ENCODE data around the gene SIAH1.
"Not testable (repeated sequence)": the region's sequence is repeated elsewhere in the genome, so short reads cannot be mapped to it uniquely, and the experiment has no call there.

Gene SIAH1

GRCh38 chr16:48405153-48405552, 19.9 kb upstream of the SIAH1 start:
- H4K91ac ChIP-seq (ENCODE audit: low read length), result no peak overlapping the region
- DNase-seq, result no peak
- H3K4ac ChIP-seq (ENCODE audit: low read depth in 1 of 2, low read length in 2 of 2), result no peak overlapping the region
- no peak overlapping the region for H3K4me2 ChIP-seq (ENCODE audit: low read length, poor library complexity, severe bottlenecking)
- H3K4me3 ChIP-seq (ENCODE audit: insufficient read depth in 1 of 2, low read depth in 1 of 2, low read length in 2 of 2), result no peak overlapping the region
- H3K27me3 ChIP-seq (ENCODE audit: control insufficient read depth in 1 of 2, insufficient read depth in 1 of 2, low read length in 2 of 2), result no peaks in the 10 kb centered on the region
- no peak overlapping the region for H2BK5ac ChIP-seq (ENCODE audit: low read depth, low read length, poor library complexity, severe bottlenecking)
- H3K23ac ChIP-seq (ENCODE audit: low read length in 2 of 2), result no peak overlapping the region
- H3K27ac ChIP-seq (ENCODE audit: low read length, poor library complexity, severe bottlenecking), result no peak overlapping the region
- H3K4me1 ChIP-seq (ENCODE audit: control insufficient read depth, insufficient read depth, low read depth, low read length), result peaks cover 8% of the 10 kb centered on the region
- no peak overlapping the region for H2BK12ac ChIP-seq (ENCODE audit: low read length in 2 of 2)
- H2BK120ac ChIP-seq (ENCODE audit: low read depth, low read length), result no peak overlapping the region
- H3K18ac ChIP-seq (ENCODE audit: low read depth in 1 of 2, low read length in 2 of 2), result no peak overlapping the region
- H3K9me3 ChIP-seq (ENCODE audit: control insufficient read depth, low read length), result no peaks in the 10 kb centered on the region
- H2BK15ac ChIP-seq (ENCODE audit: low read depth, poor library complexity, severe bottlenecking), result no peak overlapping the region
- no peak overlapping the region for H4K8ac ChIP-seq (ENCODE audit: low read length)
- H3K14ac ChIP-seq (ENCODE audit: low read length in 2 of 2), result no peak overlapping the region
- no peaks in the 10 kb centered on the region for H3K36me3 ChIP-seq (ENCODE audit: control insufficient read depth in 1 of 2, insufficient read depth in 2 of 2, low read depth in 1 of 2, low read length in 2 of 2)
- H3K9ac ChIP-seq (ENCODE audit: low read length), result no peak overlapping the region
- no peak overlapping the region for H2AK5ac ChIP-seq (ENCODE audit: low read length, severe bottlenecking)
- WGBS, result no CpG with 5 or more reads among the region's 1 CpG
- no peak overlapping the region for H2AFZ ChIP-seq (ENCODE audit: low read depth, low read length)
- no peaks in the 10 kb centered on the region for H3K79me1 ChIP-seq (replicated peaks; ENCODE audit: low read length, poor library complexity, severe bottlenecking)

DNA sequence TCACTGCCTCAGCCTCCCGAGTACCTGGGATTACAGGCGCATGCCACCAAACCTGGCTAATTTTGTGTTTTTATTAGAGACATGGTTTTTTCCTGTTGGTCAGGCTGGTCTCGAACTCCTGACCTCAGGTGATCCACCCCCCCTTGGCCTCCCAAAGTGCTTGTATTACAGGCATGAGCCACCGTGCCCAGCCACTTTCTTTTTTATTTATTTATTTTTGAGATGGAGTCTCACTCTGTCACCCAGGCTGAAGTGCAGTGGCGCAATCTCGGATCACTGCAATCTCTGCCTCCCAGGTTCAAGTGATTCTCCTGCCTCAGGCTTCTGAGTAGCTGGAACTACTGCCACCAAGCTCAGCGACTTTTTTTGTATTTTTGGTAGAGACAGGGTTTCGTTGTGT, 17.3 kb upstream of the SIAH1 start:
- H3K9me3 ChIP-seq (ENCODE audit: control insufficient read depth, low read length); H4K8ac ChIP-seq (ENCODE audit: low read length); H3K4me2 ChIP-seq (ENCODE audit: low read length, poor library complexity, severe bottlenecking); H3K23ac ChIP-seq (ENCODE audit: low read length in 2 of 2); H3K4me3 ChIP-seq (ENCODE audit: insufficient read depth in 1 of 2, low read depth in 1 of 2, low read length in 2 of 2); H4K91ac ChIP-seq (ENCODE audit: low read length); DNase-seq; H3K79me1 ChIP-seq (replicated peaks; ENCODE audit: low read length, poor library complexity, severe bottlenecking); H2BK5ac ChIP-seq (ENCODE audit: low read depth, low read length, poor library complexity, severe bottlenecking); H3K36me3 ChIP-seq (ENCODE audit: control insufficient read depth in 1 of 2, insufficient read depth in 2 of 2, low read depth in 1 of 2, low read length in 2 of 2); H3K14ac ChIP-seq (ENCODE audit: low read length in 2 of 2); H2BK12ac ChIP-seq (ENCODE audit: low read length in 2 of 2); H3K27ac ChIP-seq (ENCODE audit: low read length, poor library complexity, severe bottlenecking); H3K18ac ChIP-seq (ENCODE audit: low read depth in 1 of 2, low read length in 2 of 2); H3K4me1 ChIP-seq (ENCODE audit: control insufficient read depth, insufficient read depth, low read depth, low read length); H3K4ac ChIP-seq (ENCODE audit: low read depth in 1 of 2, low read length in 2 of 2); H2AFZ ChIP-seq (ENCODE audit: low read depth, low read length); H3K9ac ChIP-seq (ENCODE audit: low read length); H2BK15ac ChIP-seq (ENCODE audit: low read depth, poor library complexity, severe bottlenecking); H3K27me3 ChIP-seq (ENCODE audit: control insufficient read depth in 1 of 2, insufficient read depth in 1 of 2, low read length in 2 of 2); H2BK120ac ChIP-seq (ENCODE audit: low read depth, low read length); H2AK5ac ChIP-seq (ENCODE audit: low read length, severe bottlenecking): not testable (repeated sequence)
- 91% methylated on average over 8 of the region's 8 CpGs for WGBS

- WGBS, result 88% methylated on average over 3 of the region's 3 CpGs
- no peak overlapping the region for H2BK5ac ChIP-seq (ENCODE audit: low read depth, low read length, poor library complexity, severe bottlenecking)
- no peaks in the 10 kb centered on the region for H3K36me3 ChIP-seq (ENCODE audit: control insufficient read depth in 1 of 2, insufficient read depth in 2 of 2, low read depth in 1 of 2, low read length in 2 of 2)
- no peak overlapping the region for H4K8ac ChIP-seq (ENCODE audit: low read length)
- H3K4me3 ChIP-seq (ENCODE audit: insufficient read depth in 1 of 2, low read depth in 1 of 2, low read length in 2 of 2), result no peak overlapping the region
- no peaks in the 10 kb centered on the region for H3K79me1 ChIP-seq (replicated peaks; ENCODE audit: low read length, poor library complexity, severe bottlenecking)
- H2AK5ac ChIP-seq (ENCODE audit: low read length, severe bottlenecking), result no peak overlapping the region
- no peak overlapping the region for H3K14ac ChIP-seq (ENCODE audit: low read length in 2 of 2)
- H3K4me2 ChIP-seq (ENCODE audit: low read length, poor library complexity, severe bottlenecking), result no peak overlapping the region
- H4K91ac ChIP-seq (ENCODE audit: low read length), result no peak overlapping the region
- H3K4me1 ChIP-seq (ENCODE audit: control insufficient read depth, insufficient read depth, low read depth, low read length), result peaks cover 2% of the 10 kb centered on the region
- no peak overlapping the region for H2BK12ac ChIP-seq (ENCODE audit: low read length in 2 of 2)
- no peak overlapping the region for H3K9ac ChIP-seq (ENCODE audit: low read length)
- DNase-seq, result no peak
- H3K4ac ChIP-seq (ENCODE audit: low read depth in 1 of 2, low read length in 2 of 2), result no peak overlapping the region
- H2BK120ac ChIP-seq (ENCODE audit: low read depth, low read length), result no peak overlapping the region
- no peak overlapping the region for H2AFZ ChIP-seq (ENCODE audit: low read depth, low read length)
- no peak overlapping the region for H3K23ac ChIP-seq (ENCODE audit: low read length in 2 of 2)
- no peaks in the 10 kb centered on the region for H3K27me3 ChIP-seq (ENCODE audit: control insufficient read depth in 1 of 2, insufficient read depth in 1 of 2, low read length in 2 of 2)
- no peaks in the 10 kb centered on the region for H3K9me3 ChIP-seq (ENCODE audit: control insufficient read depth, low read length)
- H3K18ac ChIP-seq (ENCODE audit: low read depth in 1 of 2, low read length in 2 of 2), result no peak overlapping the region
- no peak overlapping the region for H2BK15ac ChIP-seq (ENCODE audit: low read depth, poor library complexity, severe bottlenecking)
- H3K27ac ChIP-seq (ENCODE audit: low read length, poor library complexity, severe bottlenecking), result no peak overlapping the region
These were observed 10.2 kb upstream of the SIAH1 start for GRCh38 chr16:48395375-48395774.

GRCh38 chr16:48394355-48394703, 9.1 kb upstream of the SIAH1 start:
- H3K4me1 ChIP-seq (ENCODE audit: control insufficient read depth, insufficient read depth, low read depth, low read length), result peaks cover 2% of the 10 kb centered on the region
- H3K4ac ChIP-seq (ENCODE audit: low read depth in 1 of 2, low read length in 2 of 2), result no peak overlapping the region
- H3K14ac ChIP-seq (ENCODE audit: low read length in 2 of 2), result no peak overlapping the region
- H3K18ac ChIP-seq (ENCODE audit: low read depth in 1 of 2, low read length in 2 of 2), result no peak overlapping the region
- no peak overlapping the region for H2BK120ac ChIP-seq (ENCODE audit: low read depth, low read length)
- H3K9me3 ChIP-seq (ENCODE audit: control insufficient read depth, low read length), result no peaks in the 10 kb centered on the region
- no peaks in the 10 kb centered on the region for H3K36me3 ChIP-seq (ENCODE audit: control insufficient read depth in 1 of 2, insufficient read depth in 2 of 2, low read depth in 1 of 2, low read length in 2 of 2)
- no peak overlapping the region for H2BK5ac ChIP-seq (ENCODE audit: low read depth, low read length, poor library complexity, severe bottlenecking)
- H3K4me3 ChIP-seq (ENCODE audit: insufficient read depth in 1 of 2, low read depth in 1 of 2, low read length in 2 of 2), result peak overlapping the region in 1 of 2 experiments; percentile 26
- H4K91ac ChIP-seq (ENCODE audit: low read length), result no peak overlapping the region
- no peak overlapping the region for H4K8ac ChIP-seq (ENCODE audit: low read length)
- H2BK15ac ChIP-seq (ENCODE audit: low read depth, poor library complexity, severe bottlenecking), result no peak overlapping the region
- no peak overlapping the region for H3K27ac ChIP-seq (ENCODE audit: low read length, poor library complexity, severe bottlenecking)
- H3K9ac ChIP-seq (ENCODE audit: low read length), result peak overlapping the region; percentile 89
- H3K4me2 ChIP-seq (ENCODE audit: low read length, poor library complexity, severe bottlenecking), result no peak overlapping the region
- no peak overlapping the region for H2AFZ ChIP-seq (ENCODE audit: low read depth, low read length)
- H2BK12ac ChIP-seq (ENCODE audit: low read length in 2 of 2), result no peak overlapping the region
- no peak for DNase-seq
- 96% methylated on average over 6 of the region's 6 CpGs for WGBS
- no peaks in the 10 kb centered on the region for H3K27me3 ChIP-seq (ENCODE audit: control insufficient read depth in 1 of 2, insufficient read depth in 1 of 2, low read length in 2 of 2)
- H3K79me1 ChIP-seq (replicated peaks; ENCODE audit: low read length, poor library complexity, severe bottlenecking), result no peaks in the 10 kb centered on the region
- H2AK5ac ChIP-seq (ENCODE audit: low read length, severe bottlenecking), result no peak overlapping the region
- H3K23ac ChIP-seq (ENCODE audit: low read length in 2 of 2), result no peak overlapping the region
